Activated CD8-positive, alpha-beta memory T cell treated with anti-CD3 and anti-CD28 coated beads, Interleukin-2, amount 10 ng/mL, durations not matched to agents 7 days and 5 days (primary cell): Measurements from ENCODE around the gene KCNK10. TPM values are rescaled to one million over a fixed set of nuclear protein-coding genes. Genes with fewer than 3 reads are reported as not detected.

Experiments used
- total RNA-seq, 2 experiments: library from RNA; stranded (reverse); gene quantifications; one replicate each; pipeline ENCODE4 v1.2.3, GENCODE V29; 2021

KCNK10 gene
- total RNA-seq, 2 experiments from 2014 or later, result not detected

Other genes starting within 250 kb of the KCNK10 start
- 1 to 10 TPM; 3.0 to 4.5 TPM for gene SPATA7, start 62.4 kb upstream of the KCNK10 start, total RNA-seq
- under 1 TPM in 1 of 2 experiments, not detected in 1; 0.12 TPM for gene PTPN21, start 231.7 kb upstream of the KCNK10 start, total RNA-seq
- 10 to 100 TPM; 43.3 to 50.5 TPM for gene ZC3H14, start 239.8 kb upstream of the KCNK10 start, total RNA-seq